SK-N-MC (cell line): Measurements from ENCODE around the gene HBEGF.

ENCODE experiments used
- EZH2 ChIP-seq: fragments of 200-600 bp; sonication (generic); IDR thresholded peaks from one replicate; pipeline ENCODE4 v1.6.1; 2017; ENCODE audit warnings: antibody characterized with exemption
- FOXP2 ChIP-seq: optimal IDR thresholded peaks from 2 replicates; pipeline ENCODE3; 2011; ENCODE audit warnings: mild to moderate bottlenecking, moderate library complexity; ENCODE audit not compliant: insufficient read depth; ENCODE audit errors: extremely low read length, control extremely low read depth
- POLR2AphosphoS5 ChIP-seq: IDR thresholded peaks from 2 replicates; pipeline ENCODE4 v1.6.1; 2012; ENCODE audit warnings: mild to moderate bottlenecking, low read depth, low read length, borderline replicate concordance

DNA sequence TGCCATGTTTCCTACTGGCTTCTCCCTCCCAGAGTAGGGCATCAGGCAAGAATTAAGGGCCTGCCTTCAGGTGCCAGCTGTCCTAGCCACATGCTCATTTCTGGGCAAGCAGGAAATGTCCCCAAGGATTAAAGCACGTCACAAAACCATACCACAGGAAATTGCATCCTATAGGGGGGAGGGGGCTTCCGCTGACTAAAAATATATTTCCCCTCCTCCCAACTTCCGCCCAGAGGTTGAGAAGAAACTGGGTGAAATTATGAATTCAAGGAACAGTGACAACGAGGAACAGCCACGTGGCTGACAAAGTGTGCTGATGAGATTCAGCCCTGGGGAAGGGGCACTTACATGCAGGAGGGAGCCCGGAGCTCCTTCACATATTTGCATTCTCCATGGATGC is 4.1 kb downstream of the HBEGF start:
- TF ChIP-seq POLR2AphosphoS5 (no peak), EZH2 (no peak), FOXP2 (no peak)
